Loucy (cell line): ENCODE results near the gene NCKAP5.

Experiments
- EZH2phosphoT487 ChIP-seq: fragments of 200-600 bp; IDR thresholded peaks from 2 replicates; pipeline ENCODE4 v1.6.1; 2018; ENCODE audit warnings: antibody characterized with exemption, mild to moderate bottlenecking, moderate library complexity, borderline replicate concordance
- TF ChIP-seq, protein P1 (sequence below): fragments of 200-600 bp; sonication (generic); conservative IDR thresholded peaks from 2 replicates; pipeline ENCODE4 v1.5.1; 2014; ENCODE audit warnings: mild to moderate bottlenecking, antibody characterized with exemption, low read length

DNA sequence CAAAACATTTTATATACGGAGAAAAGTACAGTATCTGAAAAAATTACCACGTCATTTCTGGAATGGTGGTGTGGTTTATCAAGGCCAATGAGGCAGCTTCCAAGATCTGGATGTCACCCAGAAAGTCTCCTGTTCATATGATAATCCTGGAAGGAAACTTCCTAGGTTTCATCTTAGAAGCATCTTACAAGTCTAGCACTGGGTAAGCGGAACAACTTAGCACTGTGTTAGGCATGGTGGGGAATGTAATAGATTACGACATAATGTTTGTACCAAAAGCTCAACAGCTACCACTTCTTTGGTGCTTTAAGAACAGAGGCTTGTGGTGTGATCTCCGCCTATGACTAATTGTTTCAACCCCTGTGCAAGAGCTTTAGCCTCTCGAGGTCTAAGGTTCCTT, 835.2 kb downstream of the NCKAP5 start:
- TF ChIP-seq, protein P1, sequence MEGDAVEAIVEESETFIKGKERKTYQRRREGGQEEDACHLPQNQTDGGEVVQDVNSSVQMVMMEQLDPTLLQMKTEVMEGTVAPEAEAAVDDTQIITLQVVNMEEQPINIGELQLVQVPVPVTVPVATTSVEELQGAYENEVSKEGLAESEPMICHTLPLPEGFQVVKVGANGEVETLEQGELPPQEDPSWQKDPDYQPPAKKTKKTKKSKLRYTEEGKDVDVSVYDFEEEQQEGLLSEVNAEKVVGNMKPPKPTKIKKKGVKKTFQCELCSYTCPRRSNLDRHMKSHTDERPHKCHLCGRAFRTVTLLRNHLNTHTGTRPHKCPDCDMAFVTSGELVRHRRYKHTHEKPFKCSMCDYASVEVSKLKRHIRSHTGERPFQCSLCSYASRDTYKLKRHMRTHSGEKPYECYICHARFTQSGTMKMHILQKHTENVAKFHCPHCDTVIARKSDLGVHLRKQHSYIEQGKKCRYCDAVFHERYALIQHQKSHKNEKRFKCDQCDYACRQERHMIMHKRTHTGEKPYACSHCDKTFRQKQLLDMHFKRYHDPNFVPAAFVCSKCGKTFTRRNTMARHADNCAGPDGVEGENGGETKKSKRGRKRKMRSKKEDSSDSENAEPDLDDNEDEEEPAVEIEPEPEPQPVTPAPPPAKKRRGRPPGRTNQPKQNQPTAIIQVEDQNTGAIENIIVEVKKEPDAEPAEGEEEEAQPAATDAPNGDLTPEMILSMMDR: no peak
- TF ChIP-seq EZH2phosphoT487: no peak
